GM12873 (cell line): ENCODE measurements around the gene MPEG1.

ENCODE experiments used
- CTCF ChIP-seq: IDR thresholded peaks from 2 replicates; pipeline ENCODE4 v1.5.1; 2012; ENCODE audit warnings: low read depth, mild to moderate bottlenecking, moderate library complexity, low read length, control low read depth; ENCODE audit not compliant: insufficient read depth; ENCODE audit errors: missing control alignments

The MPEG1 gene

DNA sequence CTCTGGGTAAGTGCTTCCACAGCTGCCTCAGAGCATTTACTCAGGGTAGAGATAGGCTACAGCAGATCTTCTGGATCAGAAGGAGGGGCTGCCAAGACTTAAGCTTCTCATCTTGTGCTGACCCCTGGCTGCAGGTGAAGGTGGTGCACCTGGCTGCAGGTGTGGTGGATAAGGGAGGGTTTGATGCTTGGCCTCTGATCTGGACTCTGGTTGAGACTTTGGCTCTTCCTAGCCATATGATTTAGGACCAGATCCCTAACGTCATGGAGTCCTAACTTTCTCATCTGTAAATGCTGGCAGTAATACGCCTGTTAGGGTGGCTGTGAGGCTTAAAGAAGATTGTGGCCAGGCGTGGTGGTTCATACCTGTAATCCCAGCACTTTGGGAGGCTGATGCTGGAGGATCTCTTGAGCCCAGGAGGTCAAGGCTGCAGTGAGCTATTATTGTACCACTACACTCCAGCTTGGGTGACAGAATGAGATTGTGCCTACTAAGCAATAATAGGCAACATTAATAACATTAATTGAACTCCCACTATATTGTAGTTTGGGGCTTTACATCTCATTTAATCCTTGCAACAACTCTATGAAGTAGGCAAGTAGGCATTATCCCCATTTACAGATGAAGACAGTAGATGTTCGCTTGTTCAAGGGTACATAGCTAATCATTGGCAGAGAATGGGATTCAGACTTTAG is 30.1 kb downstream of the MPEG1 start:
- peak; percentile 73 for TF ChIP-seq CTCF

- TF ChIP-seq CTCF: no peak
Measured at GRCh38 chr11:59181746-59182456, 30.8 kb downstream of the MPEG1 start.

GRCh38 chr11:59180907-59181306 is 31.8 kb downstream of the MPEG1 start:
- no peak for TF ChIP-seq CTCF

GRCh38 chr11:59180168-59180776 is 32.5 kb downstream of the MPEG1 start:
- TF ChIP-seq CTCF: no peak

GRCh38 chr11:59179121-59179520 is 33.6 kb downstream of the MPEG1 start:
- no peak for TF ChIP-seq CTCF

DNA sequence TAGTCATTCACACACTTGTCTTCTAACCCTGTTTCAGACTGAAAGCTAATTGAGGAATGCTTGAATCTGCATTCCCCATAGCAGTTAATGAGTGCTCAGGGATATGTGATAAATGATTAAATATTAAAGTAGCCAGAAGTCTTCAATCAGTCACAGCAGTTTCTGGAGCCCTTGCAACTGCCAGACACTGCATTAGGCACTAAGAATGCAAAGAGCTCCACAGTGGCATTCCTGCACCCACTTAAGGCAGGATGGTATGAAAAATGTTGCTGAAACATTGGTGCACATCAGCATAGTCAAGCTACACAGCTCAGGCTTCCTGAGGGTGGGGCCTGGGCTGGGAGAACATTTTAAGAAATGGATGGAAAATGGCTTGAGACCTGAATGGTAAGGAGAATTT is 34.3 kb downstream of the MPEG1 start:
- no peak for TF ChIP-seq CTCF

DNA sequence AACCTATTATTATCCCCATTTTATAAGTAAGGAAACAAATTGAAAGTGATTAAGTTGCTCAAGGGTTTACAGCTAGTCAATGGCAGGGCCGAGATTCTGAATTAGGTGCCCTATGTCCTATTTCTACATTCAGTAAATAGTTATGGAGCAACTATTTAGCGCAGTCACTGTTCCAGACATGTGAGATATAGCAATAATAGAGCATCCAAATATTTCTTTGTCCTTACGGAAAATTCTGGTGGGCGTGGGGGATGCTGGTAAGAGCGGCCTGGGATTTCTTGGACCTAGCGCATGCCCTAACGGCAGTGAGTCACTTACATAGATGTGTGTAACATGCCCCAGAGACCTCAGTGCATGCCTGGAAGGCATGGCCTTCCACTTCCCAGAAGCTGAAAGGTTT is 36.4 kb downstream of the MPEG1 start:
- no peak for TF ChIP-seq CTCF
